ENCODE results near the gene PTPRD.

The PTPRD gene

GRCh38 chr9:8802242-8802641, 1810.6 kb downstream of the PTPRD start:
- DNase-seq (ENCODE audit: low spot score) (no peak), FAIRE-seq (no peak)

GRCh38 chr9:8800196-8800595, 1812.6 kb downstream of the PTPRD start:
- DNase-seq (ENCODE audit: low spot score) = no peak
- FAIRE-seq = no peak

GRCh38 chr9:8799615-8800014, 1813.2 kb downstream of the PTPRD start:
- DNase-seq (ENCODE audit: low spot score) (no peak), FAIRE-seq (no peak)

GRCh38 chr9:8799206-8799605, 1813.6 kb downstream of the PTPRD start:
- no peak for DNase-seq (ENCODE audit: low spot score)

GRCh38 chr9:8784838-8785237, 1828.0 kb downstream of the PTPRD start:
- no peak for FAIRE-seq
- DNase-seq (ENCODE audit: low spot score) = no peak

More at GRCh38 chr9:8799206-8799605, 1813.6 kb downstream of the PTPRD start:
- FAIRE-seq = no peak

- FAIRE-seq (no peak), DNase-seq (ENCODE audit: low spot score) (no peak)
These were observed 1828.9 kb downstream of the PTPRD start for GRCh38 chr9:8783941-8784340.

- FAIRE-seq = peak; percentile 27
These were observed 1830.6 kb downstream of the PTPRD start for GRCh38 chr9:8782237-8782636.

GRCh38 chr9:8781458-8781857, 1831.3 kb downstream of the PTPRD start:
- no peak for FAIRE-seq
- no peak for DNase-seq (ENCODE audit: low spot score)

More at GRCh38 chr9:8782237-8782636, 1830.6 kb downstream of the PTPRD start:
- DNase-seq (ENCODE audit: low spot score) = no peak

- DNase-seq (ENCODE audit: low spot score) = no peak
- no peak for FAIRE-seq
These were observed 1832.4 kb downstream of the PTPRD start for GRCh38 chr9:8780386-8780785.

GRCh38 chr9:8779478-8779877, 1833.3 kb downstream of the PTPRD start:
- no peak for DNase-seq (ENCODE audit: low spot score)
- no peak for FAIRE-seq

GRCh38 chr9:8778356-8778755, 1834.4 kb downstream of the PTPRD start:
- no peak for DNase-seq (ENCODE audit: low spot score)

GRCh38 chr9:8772302-8772701, 1840.5 kb downstream of the PTPRD start:
- DNase-seq (ENCODE audit: low spot score) (no peak), FAIRE-seq (no peak)

More at GRCh38 chr9:8778356-8778755, 1834.4 kb downstream of the PTPRD start:
- FAIRE-seq = no peak

GRCh38 chr9:8769153-8769552, 1843.6 kb downstream of the PTPRD start:
- DNase-seq (ENCODE audit: low spot score) (no peak), FAIRE-seq (no peak)

- FAIRE-seq (no peak), DNase-seq (ENCODE audit: low spot score) (no peak)
These were observed 1846.7 kb downstream of the PTPRD start for GRCh38 chr9:8766096-8766495.

GRCh38 chr9:8764051-8764450, 1848.8 kb downstream of the PTPRD start:
- no peak for FAIRE-seq
- no peak for DNase-seq (ENCODE audit: low spot score)

- DNase-seq (ENCODE audit: low spot score) (no peak), FAIRE-seq (no peak)
These were observed 1850.2 kb downstream of the PTPRD start for GRCh38 chr9:8762479-8763085.

GRCh38 chr9:8760000-8760767, 1852.6 kb downstream of the PTPRD start:
- no peak for DNase-seq (ENCODE audit: low spot score)
- FAIRE-seq = no peak

- DNase-seq (ENCODE audit: low spot score) = no peak
- FAIRE-seq = no peak
These were observed 1854.9 kb downstream of the PTPRD start for GRCh38 chr9:8757881-8758280.

GRCh38 chr9:8754751-8755150, 1858.1 kb downstream of the PTPRD start:
- no peak for FAIRE-seq
- DNase-seq (ENCODE audit: low spot score) = no peak

GRCh38 chr9:8751406-8751930, 1861.3 kb downstream of the PTPRD start:
- DNase-seq (ENCODE audit: low spot score) (no peak), FAIRE-seq (no peak)

GRCh38 chr9:8750639-8751051, 1862.2 kb downstream of the PTPRD start:
- no peak for FAIRE-seq

GRCh38 chr9:8745347-8745746, 1867.5 kb downstream of the PTPRD start:
- peak; percentile 72 for FAIRE-seq

More at GRCh38 chr9:8750639-8751051, 1862.2 kb downstream of the PTPRD start:
- DNase-seq (ENCODE audit: low spot score) = no peak

GRCh38 chr9:8738945-8739344, 1873.9 kb downstream of the PTPRD start:
- no peak for DNase-seq (ENCODE audit: low spot score)
- FAIRE-seq = no peak

More at GRCh38 chr9:8745347-8745746, 1867.5 kb downstream of the PTPRD start:
- DNase-seq (ENCODE audit: low spot score) = no peak
